H1 (cell line): ENCODE measurements around the gene BSND. TPM values are rescaled to one million over a fixed set of nuclear protein-coding genes. Genes with fewer than 3 reads are reported as not detected.

ENCODE experiments used
- CTCF ChIA-PET: fragments of 300-600 bp; sonication (Branson Sonifier 250); formaldehyde crosslinking; loops from one replicate; lab custom pipeline; 2021; ENCODE audit not compliant: partially characterized antibody; lab: Charles Lee
- POLR2A ChIA-PET: fragments of 300-600 bp; sonication (Branson Sonifier 250); formaldehyde crosslinking; loops from one replicate; lab custom pipeline; 2021; ENCODE audit warnings: inconsistent platforms; ENCODE audit not compliant: partially characterized antibody; lab: Charles Lee
- DNase-seq, 2 experiments: peaks; one replicate each; pipeline versions ENCODE4 v3.0.0 to v3.0.0-alpha.2; 2010 to 2022; ENCODE audit warnings: low spot score in 2 of 2, low read depth in 1 of 2, mixed read lengths in 1 of 2
- FAIRE-seq: peaks from 2 replicates; lab custom pipeline; 2011; peaks lifted over from hg19 to GRCh38; lab: Jason Lieb, UNC
- H2AFZ ChIP-seq: 2 replicates; pipeline ENCODE4 v1.8.1; 2012; ENCODE audit warnings: low read length, inconsistent platforms
- H2AK5ac ChIP-seq: 2 replicates; pipeline ENCODE4 v1.6.1; 2013; ENCODE audit warnings: low read depth, low read length
- H2BK120ac ChIP-seq: replicated peaks from 2 replicates; pipeline ENCODE3; 2013; ENCODE audit warnings: low read depth, low read length, inconsistent platforms
- H2BK12ac ChIP-seq: 2 replicates; pipeline ENCODE4 v1.6.1; 2013; ENCODE audit warnings: low read depth, low read length
- H2BK15ac ChIP-seq: 2 replicates; pipeline ENCODE4 v1.6.1; 2013; ENCODE audit warnings: low read length
- H2BK20ac ChIP-seq: 2 replicates; pipeline ENCODE4 v1.6.1; 2013; ENCODE audit warnings: low read length
- H2BK5ac ChIP-seq: 2 replicates; pipeline ENCODE4 v1.6.1; 2013; ENCODE audit warnings: low read depth, low read length
- H3K14ac ChIP-seq: 2 replicates; pipeline ENCODE4 v1.6.1; 2013; ENCODE audit warnings: inconsistent platforms; ENCODE audit not compliant: insufficient read length
- H3K18ac ChIP-seq: 2 replicates; pipeline ENCODE4 v1.6.1; 2013; ENCODE audit warnings: low read length; ENCODE audit errors: extremely low read depth
- H3K23ac ChIP-seq: 2 replicates; pipeline ENCODE4 v1.6.1; 2013; ENCODE audit warnings: inconsistent platforms; ENCODE audit not compliant: insufficient read length
- H3K23me2 ChIP-seq: 2 replicates; pipeline ENCODE4 v1.6.1; 2013; ENCODE audit warnings: low read depth, low read length
- H3K27ac ChIP-seq: 2 replicates; pipeline ENCODE4 v1.6.1; 2011; ENCODE audit warnings: low read depth, low read length, inconsistent platforms
- H3K27me3 ChIP-seq, 4 experiments: replicated peaks in 1 of 4; 1 replicate in 1 of 4; 2 replicates in 3 of 4; pipeline versions ENCODE4 v1.6.1 to v1.8.1; 2011 to 2013; ENCODE audit warnings: low read length in 3 of 4, mild to moderate bottlenecking in 3 of 4, inconsistent platforms in 2 of 4, mixed read lengths in 2 of 4, moderate library complexity in 1 of 4; ENCODE audit not compliant: control insufficient read depth in 3 of 4, insufficient read depth in 3 of 4; ENCODE audit errors: extremely low read depth in 1 of 4
- H3K36me3 ChIP-seq, 4 experiments: 2 replicates each; pipeline versions ENCODE4 v1.6.1 to v1.8.1; 2011 to 2013; ENCODE audit warnings: mild to moderate bottlenecking in 4 of 4, low read length in 3 of 4, moderate library complexity in 2 of 4, control low read depth in 1 of 4, inconsistent platforms in 1 of 4; ENCODE audit not compliant: insufficient read depth in 4 of 4, control insufficient read depth in 2 of 4
- H3K4ac ChIP-seq: replicated peaks from 2 replicates; pipeline ENCODE3; 2013; ENCODE audit warnings: low read length, low read depth, mixed read lengths, inconsistent platforms; ENCODE audit not compliant: insufficient read length
- H3K4me1 ChIP-seq, 4 experiments: replicated peaks in 1 of 4; 1 replicate in 1 of 4; 2 replicates in 3 of 4; pipeline versions ENCODE4 v1.6.1 to v1.8.1; 2011 to 2013; ENCODE audit warnings: low read length in 3 of 4, inconsistent platforms in 2 of 4, mixed read lengths in 1 of 4; ENCODE audit not compliant: insufficient read depth in 4 of 4, control insufficient read depth in 3 of 4
- H3K4me2 ChIP-seq, 2 experiments: 2 replicates each; pipeline versions ENCODE4 v1.6.1 to v1.8.1; 2011 to 2013; ENCODE audit warnings: low read depth in 2 of 2, low read length in 2 of 2, control low read depth in 1 of 2, inconsistent platforms in 1 of 2, mild to moderate bottlenecking in 1 of 2; ENCODE audit not compliant: insufficient read depth in 1 of 2
- H3K4me3 ChIP-seq, 4 experiments: fragments of 200-600, 300-600 bp in 1 of 4; sonication (generic), shearing (Covaris generic), sonication (Bioruptor Twin) in 1 of 4; 2 replicates each; pipeline versions ENCODE4 v1.5.1 to v1.8.1; 2011 to 2016; ENCODE audit warnings: low read length in 4 of 4, low read depth in 3 of 4, control low read depth in 2 of 4, inconsistent platforms in 2 of 4, mild to moderate bottlenecking in 2 of 4, mixed read lengths in 1 of 4, moderate library complexity in 1 of 4; ENCODE audit not compliant: insufficient read depth in 2 of 4; ENCODE audit errors: extremely low read depth in 1 of 4
- H3K56ac ChIP-seq: replicated peaks from 2 replicates; pipeline ENCODE3; 2013; ENCODE audit warnings: low read depth, mild to moderate bottlenecking, mixed read lengths, low read length, inconsistent platforms; ENCODE audit not compliant: insufficient read length
- H3K79me1 ChIP-seq: 2 replicates; pipeline ENCODE4 v1.6.1; 2013; ENCODE audit warnings: low read depth, low read length, control low read depth
- H3K79me2 ChIP-seq, 2 experiments: 2 replicates each; pipeline versions ENCODE4 v1.6.1 to v1.8.1; 2012 to 2013; ENCODE audit warnings: low read length in 2 of 2, mild to moderate bottlenecking in 2 of 2, inconsistent platforms in 1 of 2; ENCODE audit not compliant: insufficient read depth in 2 of 2, control insufficient read depth in 1 of 2
- H3K9ac ChIP-seq, 4 experiments: replicated peaks in 1 of 4; 1 replicate in 1 of 4; 2 replicates in 3 of 4; pipeline versions ENCODE4 v1.6.1 to v1.8.1; 2011 to 2013; ENCODE audit warnings: low read depth in 3 of 4, low read length in 3 of 4, control low read depth in 2 of 4, mild to moderate bottlenecking in 2 of 4, moderate library complexity in 2 of 4, inconsistent platforms in 1 of 4; ENCODE audit errors: extremely low read depth in 1 of 4
- H3K9me3 ChIP-seq, 2 experiments: 2 replicates each; pipeline versions ENCODE4 v1.6.1 to v1.8.1; 2012 to 2013; ENCODE audit warnings: mild to moderate bottlenecking in 2 of 2, moderate library complexity in 2 of 2, control low read depth in 1 of 2, inconsistent platforms in 1 of 2, low read depth in 1 of 2, low read length in 1 of 2, mixed read lengths in 1 of 2; ENCODE audit not compliant: insufficient read depth in 2 of 2
- H4K20me1 ChIP-seq, 2 experiments: replicated peaks in 1 of 2; 2 replicates each; pipeline versions ENCODE3 to v1.8.1; 2011 to 2013; ENCODE audit warnings: inconsistent platforms in 2 of 2, low read length in 2 of 2, mild to moderate bottlenecking in 1 of 2; ENCODE audit not compliant: insufficient read depth in 2 of 2, control insufficient read depth in 1 of 2
- H4K5ac ChIP-seq: 2 replicates; pipeline ENCODE4 v1.6.1; 2013; ENCODE audit warnings: low read length, low read depth, mixed read lengths, inconsistent platforms; ENCODE audit not compliant: insufficient read length
- H4K8ac ChIP-seq: 2 replicates; pipeline ENCODE4 v1.8.0; 2013; ENCODE audit warnings: mild to moderate bottlenecking, moderate library complexity, low read length, inconsistent platforms; ENCODE audit not compliant: insufficient read depth; ENCODE audit errors: extremely low read depth
- H4K91ac ChIP-seq: replicated peaks from 2 replicates; pipeline ENCODE3; 2013; ENCODE audit warnings: low read length, mixed read lengths, inconsistent platforms; ENCODE audit not compliant: insufficient read length
- BRCA1 ChIP-seq: IDR thresholded peaks from 2 replicates; pipeline ENCODE4 v1.6.1; 2012; ENCODE audit warnings: low read depth, low read length, improper control_type of control experiment
- GABPA ChIP-seq: IDR thresholded peaks from 2 replicates; pipeline ENCODE4 v1.6.1; 2011; ENCODE audit warnings: mild to moderate bottlenecking, low read length, moderate library complexity, borderline replicate concordance; ENCODE audit not compliant: insufficient read depth
- RXRA ChIP-seq: IDR thresholded peaks from 2 replicates; pipeline ENCODE4 v1.6.1; 2011; ENCODE audit warnings: low read depth, mild to moderate bottlenecking, low read length, moderate library complexity; ENCODE audit not compliant: insufficient read depth
- SP2 ChIP-seq: IDR thresholded peaks from 2 replicates; pipeline ENCODE4 v1.6.1; 2012; ENCODE audit warnings: mild to moderate bottlenecking, low read length, inconsistent platforms
- TCF12 ChIP-seq: IDR thresholded peaks from 2 replicates; pipeline ENCODE4 v1.6.1; 2011; ENCODE audit warnings: low read depth, mild to moderate bottlenecking, low read length
- USF2 ChIP-seq: IDR thresholded peaks from 2 replicates; pipeline ENCODE4 v1.6.1; 2011; ENCODE audit warnings: low read length, improper control_type of control experiment
- ZNF274 ChIP-seq: IDR thresholded peaks from 2 replicates; pipeline ENCODE4 v1.7.0; 2012; ENCODE audit warnings: low read length, borderline replicate concordance; ENCODE audit errors: extremely low read depth
- WGBS, 2 experiments: shearing (Covaris generic) in 1 of 2; methylation state at CpG; one replicate each; pipeline versions ENCODE4 v1.1.6 to v1.1.7; 2013 to 2015; ENCODE audit warnings: low lambda C conversion rate in 2 of 2, mixed read lengths in 2 of 2, inconsistent platforms in 1 of 2, low coverage in 1 of 2, missing lambda C conversion rate in 1 of 2; ENCODE audit not compliant: insufficient replicate concordance in 2 of 2, insufficient coverage in 1 of 2, insufficient read length in 1 of 2; ENCODE audit errors: extremely low coverage in 1 of 2, missing lambda C conversion rate in 1 of 2; 5-methylcytosine and 5-hydroxymethylcytosine counted together
- polyA plus RNA-seq, 7 experiments: library from polyadenylated mRNA; depleted of rRNA in 3 of 7; stranded (reverse) in 5 of 7; unstranded in 2 of 7; fragments of >200 nt in 5 of 7; fragments of 200-250 nt in 2 of 7; gene quantifications; 1 replicate in 5 of 7; 2 replicates in 1 of 7; 4 replicates in 1 of 7; pipeline versions ENCODE4 v1.2.1 to v1.2.3, GENCODE V29; 2011 to 2013; ENCODE audit warnings: missing spikeins in 2 of 7, mixed read lengths in 2 of 7
- total RNA-seq: library from RNA; stranded (reverse); fragmentation: NEBNext Ultra II Directional; extraction: Animal tissue kit (Norgen Biotek cat#: 25700); gene quantifications from 2 replicates; pipeline ENCODE4 v1.2.1, GENCODE V29; 2021
- TF ChIP-seq, protein P1 (sequence below): IDR thresholded peaks from 2 replicates; pipeline ENCODE4 v1.6.1; 2012; ENCODE audit warnings: low read length, inconsistent platforms

BSND gene
- total and polyA plus RNA-seq, 2 of the 8 experiments (the other 6 are each of a cell fraction or from before 2014, with no cell fraction given), result 0.43 to 0.68 TPM

- H4K91ac ChIP-seq, result no peak overlapping the region
- H2BK20ac ChIP-seq, result no peak overlapping the region
- no peak overlapping the region for H2AFZ ChIP-seq
- no peak overlapping the region for H2BK15ac ChIP-seq
- H2AK5ac ChIP-seq, result no peak overlapping the region
- no peak overlapping the region for H3K23ac ChIP-seq
- no peak overlapping the region for H2BK12ac ChIP-seq
- no peak overlapping the region; the same call in 1 of the 2 replicates for H2BK5ac ChIP-seq
- ChIA-PET CTCF (interaction anchor here (0.7 to 1.5 kb wide), 4 partner anchors 9 to 139 kb away, joined by 3 to 6 read pairs (median 4); no protein-coding TSS in a partner anchor), POLR2A (no interaction called here)
- no peak overlapping the region for H2BK120ac ChIP-seq
- peaks cover 0 to 34% of the 10 kb centered on the region in 2 experiments for H4K20me1 ChIP-seq
- FAIRE-seq (no peak), DNase-seq (no peak)
- H3K4ac ChIP-seq, result no peak overlapping the region
- H3K36me3 ChIP-seq, result peaks cover 0 to 17% (median 0%) of the 10 kb centered on the region in 4 experiments; a peak in 1 of 8 replicates
- no peak overlapping the region for H3K27ac ChIP-seq
- H4K8ac ChIP-seq, result peak overlapping the region; percentile 7; the same call in 1 of the 2 replicates
- H4K5ac ChIP-seq, result no peak overlapping the region
- H3K4me2 ChIP-seq, result no peak overlapping the region
- WGBS, 2 experiments, result 89% methylated on average over 2 of the region's 4 CpGs; no CpG with 5 or more reads in 1 of the 2 experiments
- no peak overlapping the region for H3K9ac ChIP-seq
- peaks cover 4 to 8% of the 10 kb centered on the region in 2 experiments; a peak in 1 of 4 replicates for H3K79me2 ChIP-seq
- no peak overlapping the region for H3K56ac ChIP-seq
- no peak overlapping the region for H3K4me3 ChIP-seq
- H3K18ac ChIP-seq, result no peak overlapping the region
- no peaks in the 10 kb centered on the region for H3K27me3 ChIP-seq
- H3K23me2 ChIP-seq, result no peaks in the 10 kb centered on the region
- no peaks in the 10 kb centered on the region; a peak in 1 of 7 replicates for H3K4me1 ChIP-seq
- H3K9me3 ChIP-seq, result no peaks in the 10 kb centered on the region
- no peak overlapping the region for H3K14ac ChIP-seq
- H3K79me1 ChIP-seq, result no peaks in the 10 kb centered on the region; the same call in none of the 2 replicates
- TF ChIP-seq, protein P1, sequence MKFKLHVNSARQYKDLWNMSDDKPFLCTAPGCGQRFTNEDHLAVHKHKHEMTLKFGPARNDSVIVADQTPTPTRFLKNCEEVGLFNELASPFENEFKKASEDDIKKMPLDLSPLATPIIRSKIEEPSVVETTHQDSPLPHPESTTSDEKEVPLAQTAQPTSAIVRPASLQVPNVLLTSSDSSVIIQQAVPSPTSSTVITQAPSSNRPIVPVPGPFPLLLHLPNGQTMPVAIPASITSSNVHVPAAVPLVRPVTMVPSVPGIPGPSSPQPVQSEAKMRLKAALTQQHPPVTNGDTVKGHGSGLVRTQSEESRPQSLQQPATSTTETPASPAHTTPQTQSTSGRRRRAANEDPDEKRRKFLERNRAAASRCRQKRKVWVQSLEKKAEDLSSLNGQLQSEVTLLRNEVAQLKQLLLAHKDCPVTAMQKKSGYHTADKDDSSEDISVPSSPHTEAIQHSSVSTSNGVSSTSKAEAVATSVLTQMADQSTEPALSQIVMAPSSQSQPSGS, result no peak
- TF ChIP-seq TCF12, result no peak
- TF ChIP-seq ZNF274, result no peak
- no peak for TF ChIP-seq GABPA
- TF ChIP-seq BRCA1, result no peak
- no peak for TF ChIP-seq USF2
- TF ChIP-seq SP2, result no peak
- TF ChIP-seq RXRA, result no peak
These were observed 48.1 kb downstream of the BSND start for GRCh38 chr1:55046871-55047270.
